ENCODE results near the gene PINK1. TPM values are rescaled to one million over a fixed set of nuclear protein-coding genes. Genes with fewer than 3 reads are reported as not detected.

Gene PINK1
- total RNA-seq, 1 experiment from 2014 or later, result 17.0 TPM

DNA sequence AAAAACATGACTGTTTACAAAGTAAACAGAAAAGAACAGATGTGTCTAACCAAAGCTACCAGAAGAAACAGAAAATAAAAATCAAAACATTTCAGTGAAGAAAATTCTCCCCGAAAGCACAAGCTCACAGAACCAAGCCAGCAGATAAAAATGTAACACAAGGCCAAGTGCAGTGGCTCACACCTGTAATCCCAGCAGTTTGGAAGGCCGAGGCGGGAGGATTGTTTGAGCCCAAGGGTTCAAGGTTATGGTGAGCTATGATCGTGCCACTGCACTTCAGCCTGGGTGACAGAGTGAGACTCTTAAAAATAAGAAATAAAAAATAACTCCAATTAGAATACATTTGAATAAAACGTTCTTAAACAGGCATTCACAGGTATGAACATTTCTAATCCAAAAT, 47.0 kb downstream of the PINK1 start:
- Mint-ChIP-seq H3K4me3 (no peak overlapping the region), H3K9me3 (no peaks in the 10 kb centered on the region), H3K27me3 (ENCODE audit: low read depth) (no peaks in the 10 kb centered on the region; the same call in 1 of the 2 replicates), H3K36me3 (ENCODE audit: insufficient read depth in 1 of 3, low read depth in 3 of 3) (peaks cover 0 to 31% (median 9%) of the 10 kb centered on the region in 3 experiments; a peak in 6 of 7 replicates), H3K27ac (no peak overlapping the region), H3K4me1 (peaks cover 0 to 3% of the 10 kb centered on the region in 2 experiments; a peak in 2 of 4 replicates)
- H4K5ac ChIP-seq (ENCODE audit: insufficient read length, low read depth, low read length), result no peak overlapping the region
- no peak overlapping the region for H2BK12ac ChIP-seq (ENCODE audit: insufficient read length, low read depth, low read length)
- no peak overlapping the region for H4K8ac ChIP-seq (replicated peaks; ENCODE audit: insufficient read length, low read depth, low read length)
- TF ChIP-seq, protein P1, sequence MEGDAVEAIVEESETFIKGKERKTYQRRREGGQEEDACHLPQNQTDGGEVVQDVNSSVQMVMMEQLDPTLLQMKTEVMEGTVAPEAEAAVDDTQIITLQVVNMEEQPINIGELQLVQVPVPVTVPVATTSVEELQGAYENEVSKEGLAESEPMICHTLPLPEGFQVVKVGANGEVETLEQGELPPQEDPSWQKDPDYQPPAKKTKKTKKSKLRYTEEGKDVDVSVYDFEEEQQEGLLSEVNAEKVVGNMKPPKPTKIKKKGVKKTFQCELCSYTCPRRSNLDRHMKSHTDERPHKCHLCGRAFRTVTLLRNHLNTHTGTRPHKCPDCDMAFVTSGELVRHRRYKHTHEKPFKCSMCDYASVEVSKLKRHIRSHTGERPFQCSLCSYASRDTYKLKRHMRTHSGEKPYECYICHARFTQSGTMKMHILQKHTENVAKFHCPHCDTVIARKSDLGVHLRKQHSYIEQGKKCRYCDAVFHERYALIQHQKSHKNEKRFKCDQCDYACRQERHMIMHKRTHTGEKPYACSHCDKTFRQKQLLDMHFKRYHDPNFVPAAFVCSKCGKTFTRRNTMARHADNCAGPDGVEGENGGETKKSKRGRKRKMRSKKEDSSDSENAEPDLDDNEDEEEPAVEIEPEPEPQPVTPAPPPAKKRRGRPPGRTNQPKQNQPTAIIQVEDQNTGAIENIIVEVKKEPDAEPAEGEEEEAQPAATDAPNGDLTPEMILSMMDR (conservative IDR thresholded peaks at IDR 0.05), result no peak
- H3K18ac ChIP-seq (ENCODE audit: insufficient read length, low read depth, low read length), result no peak overlapping the region
- H2AFZ ChIP-seq (ENCODE audit: low read length), result no peak overlapping the region
- no peak for DNase-seq
- H3K23ac ChIP-seq (ENCODE audit: insufficient read length, low read depth, low read length), result no peak overlapping the region
- no peak overlapping the region for H2BK5ac ChIP-seq (ENCODE audit: insufficient read length, low read length)
- H3K4ac ChIP-seq (ENCODE audit: low read depth, low read length), result no peak overlapping the region
- no peaks in the 10 kb centered on the region for H3K79me1 ChIP-seq (ENCODE audit: insufficient read depth, low read depth, low read length, poor library complexity, severe bottlenecking)
- no peak overlapping the region for H3K9ac ChIP-seq (ENCODE audit: extremely low read depth, insufficient read length, low read length)
- H4K20me1 ChIP-seq (ENCODE audit: control insufficient read depth, insufficient read depth, insufficient read length), result no peaks in the 10 kb centered on the region
- H4K91ac ChIP-seq (ENCODE audit: insufficient read length, low read depth, low read length), result no peak overlapping the region
- H3K79me2 ChIP-seq (ENCODE audit: insufficient read depth, low read length), result no peaks in the 10 kb centered on the region
- H2BK15ac ChIP-seq (ENCODE audit: low read depth, low read length), result no peak overlapping the region
- H3K9me3 ChIP-seq (ENCODE audit: control insufficient read depth, low read depth, low read length), result no peaks in the 10 kb centered on the region
- no peak overlapping the region for H3T11ph ChIP-seq (ENCODE audit: low read length)
- H3K4me1 ChIP-seq (ENCODE audit: insufficient read depth, low read length), result no peaks in the 10 kb centered on the region
- no peak overlapping the region for H2BK120ac ChIP-seq (ENCODE audit: low read depth, low read length, poor library complexity, severe bottlenecking)
- H2AK5ac ChIP-seq (ENCODE audit: insufficient read length, low read length), result no peak overlapping the region
- no peak overlapping the region for H2BK20ac ChIP-seq (ENCODE audit: low read depth, low read length, poor library complexity, severe bottlenecking)
- no peaks in the 10 kb centered on the region for H3K27me3 ChIP-seq (ENCODE audit: insufficient read depth, low read length)
- H3K14ac ChIP-seq (ENCODE audit: insufficient read depth, low read length), result no peak overlapping the region
- no peak overlapping the region for H3K4me2 ChIP-seq (ENCODE audit: insufficient read depth, insufficient read length, low read length)
- H3K23me2 ChIP-seq (ENCODE audit: insufficient read length, low read depth, low read length, poor library complexity, severe bottlenecking), result no peaks in the 10 kb centered on the region
- no CpG with 5 or more reads among the region's 5 CpGs for WGBS (ENCODE audit: extremely low coverage, insufficient read length, low lambda C conversion rate)
- no peak overlapping the region for H3K27ac ChIP-seq (ENCODE audit: insufficient read length, low read depth, low read length)
- H3K56ac ChIP-seq (ENCODE audit: insufficient read length, low read depth, low read length), result no peak overlapping the region
